ENCODE measurements around the gene GRIK5.
"Not testable (repeated sequence)": the region's sequence is repeated elsewhere in the genome, so short reads cannot be mapped to it uniquely, and the experiment has no call there.

GRIK5 gene

DNA sequence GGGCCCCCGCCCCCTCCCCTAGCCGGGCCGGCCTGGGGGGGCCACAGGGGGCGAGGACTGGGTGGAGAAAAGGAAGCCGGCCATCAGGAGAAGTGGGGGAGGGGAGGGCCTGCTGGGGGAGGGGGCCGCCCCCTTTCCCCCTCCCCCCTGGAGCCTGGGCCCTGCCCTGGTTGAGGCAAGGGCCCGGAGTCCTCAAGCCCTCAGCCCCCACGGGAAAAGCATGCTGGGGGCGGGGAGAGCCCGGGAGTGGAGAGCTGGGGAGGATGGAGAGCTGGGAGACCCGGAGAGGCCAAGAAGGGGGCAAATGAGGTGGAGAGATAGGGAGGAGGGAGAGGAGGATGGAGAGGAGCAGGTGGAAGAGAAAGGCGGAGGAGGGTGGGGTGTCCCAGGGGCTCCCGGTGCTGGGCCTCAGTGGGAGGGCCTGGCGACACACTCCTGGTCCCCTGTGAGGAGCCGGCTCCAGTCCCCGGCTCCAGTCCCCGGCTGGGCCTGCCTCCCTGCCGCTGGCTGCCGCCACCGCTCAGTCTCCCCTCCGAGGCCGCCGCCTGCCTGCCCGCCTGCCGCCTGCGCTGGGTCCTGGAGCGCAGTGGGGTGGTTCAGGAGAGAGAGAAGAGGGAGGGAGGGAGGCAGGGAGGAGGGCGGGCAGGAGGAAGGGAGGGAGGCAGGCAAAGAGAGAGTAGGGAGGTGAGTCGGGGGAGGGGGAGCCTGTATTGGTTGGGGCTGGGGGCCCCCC lies at the start of gene GRIK5:
Gene GRIK5, minus strand, starts transcription at position 588 of the 733 bp plus-strand sequence. CDS start 4,436 bp downstream, outside the sequence.
- peak; percentile 83 for DNase-seq

DNA sequence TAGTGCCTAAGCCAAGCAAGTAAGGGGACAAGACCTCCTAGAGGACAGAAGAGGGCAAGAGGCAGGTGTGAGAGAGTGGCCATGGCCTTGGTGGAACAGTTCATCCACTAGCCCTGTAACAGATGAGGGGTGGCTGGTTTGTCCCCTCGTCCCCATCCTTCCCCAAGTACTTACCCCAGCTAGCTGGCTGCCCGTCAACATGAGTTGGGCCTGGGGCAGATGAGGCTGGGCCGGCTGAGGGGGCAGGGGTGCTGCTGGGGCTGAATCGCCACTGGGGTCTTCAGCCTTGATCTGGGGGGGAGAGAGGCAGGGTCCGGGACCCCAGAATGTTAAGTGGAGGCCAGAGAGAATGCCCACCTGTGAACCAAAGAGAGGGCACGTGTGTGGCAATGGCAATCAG lies 47.1 kb upstream of the GRIK5 start:
- DNase-seq = no peak

GRCh38 chr19:42116308-42117075 lies 46.5 kb upstream of the GRIK5 start:
- no peak for DNase-seq

- DNase-seq = no peak
Observed at GRCh38 chr19:42115705-42116104, 45.7 kb upstream of the GRIK5 start.

DNA sequence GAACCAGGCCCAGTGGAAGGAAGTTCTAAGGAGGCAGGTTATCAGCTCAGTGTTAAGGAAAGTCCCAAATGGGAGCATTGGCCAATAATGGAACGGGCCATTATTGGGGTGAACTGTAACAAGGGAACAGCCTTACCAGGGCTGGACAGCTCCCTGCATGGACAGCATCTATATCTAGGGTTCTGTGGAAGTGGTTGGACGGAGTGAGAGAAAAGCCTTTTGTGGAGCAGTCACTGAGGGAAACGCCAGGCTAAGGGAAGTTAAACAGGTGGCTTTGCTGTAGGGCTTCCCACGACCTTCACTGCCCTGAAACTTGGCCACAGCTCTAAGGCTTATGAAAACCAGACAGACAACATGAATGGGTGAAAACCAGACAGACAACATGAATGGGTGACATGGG lies 45.2 kb upstream of the GRIK5 start:
- DNase-seq = no peak

DNA sequence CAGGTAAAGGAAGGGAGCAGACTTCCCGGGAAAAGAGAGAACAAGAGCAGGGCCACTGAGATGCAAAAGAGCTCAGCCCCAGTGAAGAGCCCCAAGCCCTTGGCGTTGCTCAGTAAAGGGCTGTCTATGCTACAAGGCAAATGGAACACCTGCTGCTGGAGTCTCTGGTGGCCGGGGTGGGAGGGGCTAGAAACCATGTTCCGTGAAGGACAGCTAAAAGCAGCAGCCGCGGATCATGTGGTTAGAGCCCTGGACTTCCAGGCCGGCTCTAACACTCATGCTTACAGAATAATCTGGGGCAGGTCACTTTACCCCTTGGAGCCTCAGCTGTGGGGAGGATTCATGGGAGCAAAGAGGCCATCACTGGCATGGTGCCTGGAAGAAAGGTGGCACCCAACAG lies 44.4 kb upstream of the GRIK5 start:
- peak; percentile 80 for DNase-seq

GRCh38 chr19:42113641-42114348 lies 43.8 kb upstream of the GRIK5 start:
- DNase-seq = peak; percentile 69

DNA sequence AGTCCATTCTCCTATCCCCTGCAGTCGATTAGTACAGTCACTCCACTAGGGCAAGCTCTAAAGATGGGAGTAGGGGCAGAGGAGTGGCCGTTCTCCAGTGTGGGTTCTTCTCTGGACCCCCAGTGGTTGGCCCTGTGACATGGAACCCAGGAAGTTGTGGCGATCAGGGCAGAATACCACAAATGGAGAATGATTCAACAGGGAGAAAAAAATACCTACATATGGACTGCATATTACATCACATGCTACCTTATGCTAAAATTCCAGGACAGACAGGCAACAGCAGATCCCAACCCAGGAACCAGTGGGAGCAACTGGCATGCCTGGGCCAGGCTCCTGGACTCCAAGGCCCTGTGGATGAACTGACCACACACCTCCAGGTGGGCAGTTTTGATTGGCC lies 41.8 kb upstream of the GRIK5 start:
- no peak for DNase-seq

DNA sequence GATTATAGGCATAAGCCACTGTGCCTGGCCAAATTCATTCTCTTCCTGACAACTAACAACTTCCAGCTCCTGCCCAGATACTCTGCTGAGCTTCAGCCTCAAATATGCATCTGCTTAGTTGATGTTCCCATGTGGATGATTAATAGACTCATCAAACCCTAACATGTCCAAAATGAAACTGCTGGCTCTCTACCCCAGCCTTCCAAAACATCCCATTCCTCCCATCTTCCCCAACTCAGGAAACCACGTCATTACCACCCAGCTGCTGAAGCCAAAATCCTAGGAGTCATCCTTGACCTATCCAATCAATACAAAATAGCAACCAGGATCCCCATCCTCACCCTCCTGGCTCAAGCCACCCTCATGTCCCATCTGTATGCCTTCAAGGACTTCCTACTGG lies 41.4 kb upstream of the GRIK5 start:
- no peak for DNase-seq

DNA sequence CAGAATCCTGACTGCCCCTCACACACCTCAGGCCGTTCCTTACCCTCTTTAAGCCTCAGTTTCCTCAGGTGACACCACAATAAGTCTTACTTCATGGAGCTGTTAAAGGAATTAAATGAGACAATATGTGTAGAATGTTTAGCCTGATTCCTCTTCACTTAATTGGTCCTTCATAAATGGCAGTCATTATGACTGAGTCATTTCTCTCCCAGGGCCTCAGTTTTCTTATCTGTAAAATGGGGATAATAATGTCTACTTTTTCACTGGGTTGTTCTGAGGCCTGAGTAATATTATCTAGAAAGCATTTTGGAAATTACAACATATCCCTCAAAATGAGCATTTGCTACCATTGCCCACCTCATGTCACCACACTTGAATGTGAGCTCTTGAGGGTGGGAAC lies 40.7 kb upstream of the GRIK5 start:
- DNase-seq = no peak

DNA sequence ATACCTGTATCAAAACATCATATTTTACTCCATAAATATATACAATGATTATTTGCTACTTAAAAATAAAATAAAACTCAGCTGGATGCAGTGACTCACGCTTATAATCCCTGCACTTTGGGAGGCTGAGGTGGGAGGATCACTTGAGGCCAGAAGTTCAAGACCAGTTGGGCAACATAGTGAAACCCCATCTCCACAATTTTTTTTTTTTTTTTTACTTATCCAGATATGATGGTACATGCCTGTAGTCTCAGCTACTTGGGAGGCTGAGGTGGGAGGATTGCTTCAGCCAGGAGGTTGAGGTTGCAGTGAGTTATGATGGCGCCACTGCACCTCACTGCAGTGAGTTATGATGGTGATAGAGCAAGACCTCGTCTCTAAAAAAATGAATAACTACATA lies 39.9 kb upstream of the GRIK5 start:
- no peak for DNase-seq

DNA sequence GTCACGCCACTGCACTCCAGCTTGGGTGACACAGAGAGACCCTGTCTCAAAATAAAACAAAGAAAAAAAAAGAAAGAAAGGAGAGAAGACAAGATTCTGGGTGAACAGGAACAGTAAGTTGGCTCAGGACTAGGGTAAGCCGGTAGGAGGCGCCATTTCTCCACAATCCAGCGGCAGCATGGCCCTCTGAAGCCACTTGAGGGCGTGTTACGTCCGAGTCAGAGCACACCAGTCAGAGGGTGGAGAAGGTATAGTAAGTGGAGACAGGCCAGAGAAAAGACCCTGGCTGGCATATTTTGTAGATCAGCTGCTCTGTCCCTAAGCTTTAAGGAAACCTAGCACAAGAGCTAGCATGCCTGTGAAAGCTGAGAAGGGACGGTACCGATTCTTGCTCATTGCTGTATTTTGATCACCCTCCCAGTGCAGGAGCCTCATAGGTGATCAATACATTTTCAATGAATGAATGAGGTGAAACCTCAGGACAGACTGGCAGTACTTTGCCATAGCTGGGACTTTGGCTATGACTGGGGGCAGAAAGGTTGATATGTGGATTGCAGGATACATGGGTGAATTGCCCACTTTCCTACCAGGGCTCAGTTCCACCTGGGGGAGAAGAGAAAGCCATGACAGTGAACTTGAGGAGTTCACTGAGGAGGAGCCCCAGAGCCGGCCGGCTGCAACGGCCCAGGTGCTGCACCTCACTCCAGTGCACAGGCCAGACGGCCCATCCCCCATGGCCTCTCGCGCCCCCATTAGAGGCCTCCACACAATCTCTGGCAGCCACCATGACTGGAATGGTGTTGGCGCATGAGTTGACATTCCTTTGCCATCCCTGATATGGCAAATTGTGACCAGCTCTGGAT lies 38.8 kb upstream of the GRIK5 start:
- peak; percentile 95 for DNase-seq

DNA sequence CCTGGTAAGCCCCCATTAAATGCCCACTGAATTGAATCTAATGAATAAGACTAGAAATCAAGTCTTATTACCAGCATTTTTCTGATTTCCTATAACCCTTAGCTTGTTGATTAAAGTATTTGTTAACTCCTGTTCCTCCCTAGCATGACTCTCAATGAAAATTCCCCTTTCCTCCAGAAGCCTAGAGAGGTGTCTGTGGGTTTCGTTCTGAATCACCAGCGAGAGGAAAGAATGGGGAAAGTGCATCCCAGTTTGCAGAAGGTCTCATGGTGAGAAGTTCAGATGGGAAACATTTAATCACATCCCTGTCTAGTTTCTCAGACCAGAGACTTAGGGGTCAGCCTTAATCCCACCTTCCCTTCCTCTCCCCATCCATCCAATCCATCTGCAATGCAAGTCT lies 35.4 kb upstream of the GRIK5 start:
- no peak for DNase-seq

DNA sequence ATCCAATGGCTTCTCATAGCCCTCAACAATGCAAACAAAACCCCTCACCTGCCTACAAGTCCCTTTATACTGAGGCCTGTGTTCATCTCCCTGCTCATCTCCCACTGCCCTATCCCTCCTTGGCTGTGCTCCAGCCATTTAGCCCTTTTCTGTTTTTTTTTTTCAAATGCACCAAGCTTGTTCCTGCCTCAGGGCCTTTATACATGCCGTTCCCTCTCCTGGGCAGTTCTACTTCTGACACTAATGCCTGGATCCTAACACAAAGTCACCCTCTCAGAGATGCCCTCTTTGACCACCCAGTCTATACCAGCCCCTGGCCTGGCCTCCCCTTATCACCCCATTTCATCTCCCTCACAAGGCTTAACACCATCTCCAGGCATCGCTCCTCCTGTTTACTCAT lies 32.9 kb upstream of the GRIK5 start:
- no peak for DNase-seq

GRCh38 chr19:42100241-42100640 lies 30.2 kb upstream of the GRIK5 start:
- DNase-seq = not testable (repeated sequence)

DNA sequence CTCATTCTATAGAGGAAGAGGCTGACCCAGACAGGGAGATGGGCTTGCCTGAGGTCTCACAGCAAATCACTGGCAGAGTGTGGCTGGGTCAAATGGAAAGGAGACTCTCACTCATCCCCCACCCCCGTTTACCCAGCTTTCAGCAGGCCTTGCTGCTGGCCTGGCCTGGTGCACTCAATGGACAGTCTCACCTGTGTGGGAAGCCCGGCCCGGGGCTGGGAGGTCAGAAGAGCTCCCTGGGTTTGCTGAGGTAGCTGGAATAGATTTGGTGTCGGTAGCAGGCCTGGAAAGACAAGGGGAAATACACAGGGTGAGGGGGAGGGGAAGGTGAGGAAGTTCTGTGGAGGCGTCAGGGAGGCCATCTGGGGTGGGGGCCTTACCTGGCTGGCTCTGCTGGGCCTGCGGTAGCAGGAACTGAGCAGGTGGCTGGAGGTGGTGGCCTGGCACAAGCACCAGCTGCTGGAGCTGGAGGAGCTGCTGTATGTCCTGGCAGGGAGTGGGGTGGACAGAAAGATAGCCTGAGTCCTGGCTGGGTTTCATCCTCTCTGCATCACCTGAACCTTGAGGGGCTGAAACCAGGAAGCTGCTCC lies 29.4 kb upstream of the GRIK5 start:
- no peak for DNase-seq

- DNase-seq = no peak
Observed at GRCh38 chr19:42098781-42099180, 28.8 kb upstream of the GRIK5 start.

GRCh38 chr19:42097461-42097860 lies 27.5 kb upstream of the GRIK5 start:
- no peak for DNase-seq

- DNase-seq = no peak
Observed at GRCh38 chr19:42096255-42096837, 26.3 kb upstream of the GRIK5 start.

GRCh38 chr19:42095814-42096230 lies 25.8 kb upstream of the GRIK5 start:
- no peak for DNase-seq

GRCh38 chr19:42095142-42095813 lies 25.3 kb upstream of the GRIK5 start:
- DNase-seq = no peak
